Astrocyte of the cerebellum (primary cell): Measurements from ENCODE around the gene ACOT12.

Experiments used
- DNase-seq: peaks from one replicate; pipeline ENCODE4 v3.0.0-alpha.2; 2011; ENCODE audit warnings: low read depth
- H3K4me3 ChIP-seq: 2 replicates; pipeline ENCODE4 v1.5.1; 2011; ENCODE audit warnings: mild to moderate bottlenecking, low read depth, low read length, moderate library complexity
- CTCF ChIP-seq: IDR thresholded peaks from 2 replicates; pipeline ENCODE4 v1.5.1; 2012; ENCODE audit warnings: low read length, low read depth, moderate library complexity, mild to moderate bottlenecking; ENCODE audit errors: missing control alignments
- in situ Hi-C: cut with HindIII; loops from 2 replicates; pipeline ENCODE4 v1.10.0; 2017; ENCODE audit warnings: low sequenced_read_pairs

Gene ACOT12

GRCh38 chr5:81316571-81316970 lies 77.4 kb downstream of the ACOT12 start:
- no peak overlapping the region for H3K4me3 ChIP-seq
- TF ChIP-seq CTCF: no peak
- in situ Hi-C loops: no loop called here
- DNase-seq: no peak

- no peak overlapping the region for H3K4me3 ChIP-seq
- in situ Hi-C loops: no loop called here
- no peak for TF ChIP-seq CTCF
- no peak for DNase-seq
These were observed 78.1 kb downstream of the ACOT12 start for GRCh38 chr5:81315830-81316229.

GRCh38 chr5:81315336-81315735 lies 78.6 kb downstream of the ACOT12 start:
- no peak overlapping the region for H3K4me3 ChIP-seq
- peak; percentile 4 for DNase-seq
- in situ Hi-C loops: no loop called here
- no peak for TF ChIP-seq CTCF

- in situ Hi-C loops: no loop called here
- no peak for DNase-seq
- TF ChIP-seq CTCF: no peak
- H3K4me3 ChIP-seq: no peak overlapping the region
These were observed 79.4 kb downstream of the ACOT12 start for GRCh38 chr5:81314581-81314980.

- H3K4me3 ChIP-seq: no peak overlapping the region
- DNase-seq: no peak
- in situ Hi-C loops: no loop called here
- TF ChIP-seq CTCF: no peak
These were observed 80.2 kb downstream of the ACOT12 start for GRCh38 chr5:81313686-81314085.

- no peak overlapping the region for H3K4me3 ChIP-seq
- DNase-seq: no peak
- in situ Hi-C loops: no loop called here
- TF ChIP-seq CTCF: no peak
These were observed 80.7 kb downstream of the ACOT12 start for GRCh38 chr5:81313278-81313677.
